Esophagus muscularis mucosa (tissue), 3 donors: ENCODE data around the gene DLG5.

Experiments
- CTCF ChIP-seq, 3 experiments: fragments of 200-600 bp in 2 of 3; fragments of 450-650 bp in 1 of 3; sonication (generic) in 2 of 3; IDR thresholded peaks; one replicate each; pipeline ENCODE4 v1.5.1; 2017 to 2019; ENCODE audit warnings: antibody characterized with exemption in 3 of 3, mild to moderate bottlenecking in 2 of 3, moderate library complexity in 1 of 3
- POLR2A ChIP-seq: fragments of 450-650 bp; IDR thresholded peaks from one replicate; pipeline ENCODE4 v1.6.1; 2017; ENCODE audit warnings: antibody characterized with exemption, moderate library complexity, mild to moderate bottlenecking, low read depth
- POLR2AphosphoS5 ChIP-seq, 2 donors: sonication (generic); formaldehyde crosslinking; IDR thresholded peaks; one replicate each; pipeline ENCODE4 v1.6.1; 2017; ENCODE audit warnings: antibody characterized with exemption in 2 of 2

- TF ChIP-seq POLR2A = no peak
- no peak for TF ChIP-seq CTCF (IDR thresholded peaks at IDR 0.05)
- TF ChIP-seq POLR2AphosphoS5 (IDR thresholded peaks at IDR 0.05) = no peak
These were observed 30.5 kb downstream of the DLG5 start for GRCh38 chr10:77896058-77896457.
